Tibial nerve (tissue), 4 donors: ENCODE measurements around the gene SLC29A3. TPM values are rescaled to one million over a fixed set of nuclear protein-coding genes. Genes with fewer than 3 reads are reported as not detected.

Source experiments
- DNase-seq, 2 donors: peaks; one replicate each; pipeline ENCODE4 v3.0.0-alpha.2; 2019; ENCODE audit warnings: low spot score in 2 of 2
- H3K27ac ChIP-seq, 4 donors: fragments of 200-600 bp; sonication (generic) in 3 of 4; one replicate each; pipeline ENCODE4 v1.5.1; 2017 to 2019; ENCODE audit warnings: mild to moderate bottlenecking in 1 of 4
- H3K27me3 ChIP-seq, 2 donors: fragments of 200-600 bp; sonication (generic) in 1 of 2; one replicate each; pipeline versions ENCODE4 v1.5.1 to v1.6.0; 2017 to 2019
- H3K36me3 ChIP-seq, 3 donors: fragments of 200-600 bp; sonication (generic); one replicate each; pipeline ENCODE4 v1.5.1; 2018 to 2019
- H3K4me1 ChIP-seq, 4 donors: fragments of 200-600 bp; sonication (generic) in 3 of 4; one replicate each; pipeline ENCODE4 v1.5.1; 2017 to 2019
- H3K4me3 ChIP-seq, 4 donors: fragments of 200-600 bp; sonication (generic) in 3 of 4; one replicate each; pipeline ENCODE4 v1.5.1; 2017 to 2019; ENCODE audit warnings: mild to moderate bottlenecking in 1 of 4, moderate library complexity in 1 of 4
- H3K9me3 ChIP-seq, 4 donors: fragments of 200-600 bp; sonication (generic) in 3 of 4; one replicate each; pipeline ENCODE4 v1.5.1; 2017 to 2019
- EP300 ChIP-seq, 2 donors: sonication (generic); formaldehyde crosslinking; IDR thresholded peaks; one replicate each; pipeline ENCODE4 v1.6.1; 2017; ENCODE audit warnings: antibody characterized with exemption in 2 of 2, mild to moderate bottlenecking in 1 of 2
- POLR2A ChIP-seq, 2 donors: fragments of 450-650 bp; IDR thresholded peaks; one replicate each; pipeline ENCODE4 v1.6.1; 2017; ENCODE audit warnings: antibody characterized with exemption in 2 of 2, mild to moderate bottlenecking in 2 of 2, moderate library complexity in 2 of 2
- WGBS, 2 donors: methylation state at CpG; one replicate each; pipeline ENCODE4 v1.1.5; 2018; 5-methylcytosine and 5-hydroxymethylcytosine counted together
- total RNA-seq, 4 donors: library from RNA; depleted of rRNA; stranded (reverse); fragments of >200 nt; gene quantifications; one replicate each; pipeline ENCODE4 v1.1.0, GENCODE V29; 2016
- TF ChIP-seq, protein P1 (sequence below), 5 experiments: fragments of 200-600 bp in 3 of 5; fragments of 450-650 bp in 2 of 5; sonication (generic) in 3 of 5; IDR thresholded peaks; one replicate each; pipeline ENCODE4 v1.5.1; 2016 to 2019; ENCODE audit warnings: antibody characterized with exemption in 5 of 5, mild to moderate bottlenecking in 3 of 5, moderate library complexity in 2 of 5

The SLC29A3 gene
- total RNA-seq, result 10 to 100 TPM in 1 of 4 donors, 1 to 10 TPM in 3; 6.5 to 10.1 (median 7.4) TPM

DNA sequence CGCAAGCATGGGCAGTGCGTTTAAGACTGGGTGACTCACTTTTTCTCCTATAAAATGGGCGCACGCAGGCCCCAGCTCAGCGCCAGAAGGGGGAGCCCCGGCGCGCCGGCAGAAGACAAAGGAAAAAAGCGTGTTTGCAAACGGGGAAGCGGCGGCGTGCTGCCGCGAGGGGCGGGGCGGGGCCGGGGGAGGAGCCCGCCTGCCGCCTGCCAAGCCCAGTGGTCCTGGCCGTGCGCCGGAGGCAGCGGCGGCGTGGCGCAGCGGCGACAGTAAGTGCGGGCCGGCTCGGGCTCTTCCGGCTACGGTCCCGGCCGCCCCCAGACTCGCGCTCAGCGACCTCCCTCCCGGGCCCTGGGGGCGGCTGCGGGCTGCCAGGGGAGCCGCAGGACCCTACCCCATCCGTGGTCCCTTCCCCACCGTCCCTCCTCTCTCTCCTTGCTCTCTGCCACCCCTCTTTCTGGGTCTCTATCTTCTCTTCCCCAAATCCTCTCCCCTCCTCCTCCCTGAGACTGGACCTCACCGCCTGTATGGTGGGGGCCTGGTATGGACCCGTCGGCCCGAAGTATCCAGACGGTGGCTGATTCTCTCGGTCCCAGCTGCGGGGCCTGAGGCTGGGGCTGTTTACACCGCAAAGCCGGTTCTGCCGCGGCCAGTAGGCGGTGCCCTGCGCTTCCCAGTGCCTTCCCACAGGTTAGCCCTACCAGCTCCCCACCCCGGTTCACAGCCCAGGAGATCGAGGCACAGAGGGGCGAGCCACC, at the start of gene SLC29A3:
SLC29A3 (plus strand) TSS at position 218 of the 758 bp plus-strand sequence; CDS start at position 269, 51 bp downstream.
- Histone ChIP-seq H3K27me3 (no peaks in the 10 kb centered on the region), H3K4me1 (peaks cover 0 to 29% (median 5%) of the 10 kb centered on the region in 4 donors), H3K27ac (peak within 1 kb of the TSS; percentile 69 to 91 (median 88)), H3K9me3 (no peaks in the 10 kb centered on the region), H3K4me3 (peak within 1 kb of the TSS; percentile 57 to 88 (median 83)), H3K36me3 (peaks cover 0 to 19% (median 0%) of the 10 kb centered on the region in 3 donors)
- peak; percentile 60 for DNase-seq
- 0 to 1% methylated on average over 48 to 58 of the region's 62 CpGs for WGBS, 2 donors
- TF ChIP-seq POLR2A (IDR thresholded peaks at IDR 0.05) (peak in 1 of 2 donors; percentile 66), EP300 (IDR thresholded peaks at IDR 0.05) (peak in 1 of 2 donors; percentile 33)
- TF ChIP-seq, protein P1, sequence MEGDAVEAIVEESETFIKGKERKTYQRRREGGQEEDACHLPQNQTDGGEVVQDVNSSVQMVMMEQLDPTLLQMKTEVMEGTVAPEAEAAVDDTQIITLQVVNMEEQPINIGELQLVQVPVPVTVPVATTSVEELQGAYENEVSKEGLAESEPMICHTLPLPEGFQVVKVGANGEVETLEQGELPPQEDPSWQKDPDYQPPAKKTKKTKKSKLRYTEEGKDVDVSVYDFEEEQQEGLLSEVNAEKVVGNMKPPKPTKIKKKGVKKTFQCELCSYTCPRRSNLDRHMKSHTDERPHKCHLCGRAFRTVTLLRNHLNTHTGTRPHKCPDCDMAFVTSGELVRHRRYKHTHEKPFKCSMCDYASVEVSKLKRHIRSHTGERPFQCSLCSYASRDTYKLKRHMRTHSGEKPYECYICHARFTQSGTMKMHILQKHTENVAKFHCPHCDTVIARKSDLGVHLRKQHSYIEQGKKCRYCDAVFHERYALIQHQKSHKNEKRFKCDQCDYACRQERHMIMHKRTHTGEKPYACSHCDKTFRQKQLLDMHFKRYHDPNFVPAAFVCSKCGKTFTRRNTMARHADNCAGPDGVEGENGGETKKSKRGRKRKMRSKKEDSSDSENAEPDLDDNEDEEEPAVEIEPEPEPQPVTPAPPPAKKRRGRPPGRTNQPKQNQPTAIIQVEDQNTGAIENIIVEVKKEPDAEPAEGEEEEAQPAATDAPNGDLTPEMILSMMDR (IDR thresholded peaks at IDR 0.05), result peak; percentile 49 to 83 (median 63)

DNA sequence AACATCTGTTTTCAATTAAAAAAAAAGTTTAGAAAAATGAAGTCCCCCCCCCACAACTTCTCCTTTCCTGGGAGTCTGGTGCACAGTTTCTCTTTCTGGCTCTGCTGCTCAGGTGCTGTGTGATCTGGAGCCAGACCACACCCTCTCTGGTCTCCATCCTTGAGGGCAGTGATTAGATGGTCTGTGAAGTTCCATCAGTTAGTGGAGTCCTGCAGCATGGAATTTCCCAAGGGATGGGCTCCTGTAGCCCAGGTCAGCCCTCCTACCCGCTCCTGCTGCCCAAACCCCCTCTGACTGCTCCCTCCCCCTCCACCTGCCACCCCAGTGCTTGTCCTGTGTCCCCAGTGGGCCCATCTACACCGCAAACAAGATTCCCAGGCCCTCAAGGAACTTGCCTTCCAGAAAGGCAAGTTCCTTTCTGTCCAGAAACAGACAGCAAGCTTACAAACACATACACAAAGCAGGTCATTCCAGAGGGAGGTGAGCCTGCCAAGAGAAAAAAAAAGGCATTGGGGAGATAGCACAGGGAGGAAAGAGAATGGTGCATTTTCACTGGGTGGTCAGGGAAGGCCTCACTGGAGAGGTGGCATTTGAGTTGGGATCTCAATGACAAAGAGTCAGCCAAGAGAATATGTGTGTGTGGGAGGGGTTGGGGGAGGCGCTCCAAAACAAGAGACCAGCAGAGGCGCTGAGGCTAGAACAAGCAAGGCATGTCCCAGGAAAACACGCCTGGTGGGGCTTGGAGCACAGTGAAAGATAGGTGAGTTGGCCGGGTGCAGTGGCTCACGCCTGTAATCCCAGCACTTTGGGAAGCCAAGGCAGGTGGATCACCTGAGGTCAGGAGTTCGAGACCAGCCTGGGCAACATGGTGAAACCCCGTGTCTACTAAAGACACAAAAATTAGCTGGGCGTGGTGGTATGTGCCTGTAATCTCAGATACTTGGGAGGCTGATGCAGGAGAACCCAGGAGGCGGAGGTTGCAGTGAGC, 49.5 kb upstream of the SLC29A3 start:
- DNase-seq, result no peak
- Histone ChIP-seq H3K4me3 (no peak overlapping the region), H3K9me3 (no peaks in the 10 kb centered on the region), H3K27ac (no peak overlapping the region), H3K4me1 (peaks cover 0 to 8% (median 0%) of the 10 kb centered on the region in 4 donors), H3K36me3 (no peaks in the 10 kb centered on the region), H3K27me3 (no peaks in the 10 kb centered on the region)
- 64 to 66% methylated on average over 11 of the region's 11 CpGs for WGBS, 2 donors
- TF ChIP-seq POLR2A (IDR thresholded peaks at IDR 0.05), result no peak
- no peak for TF ChIP-seq EP300 (IDR thresholded peaks at IDR 0.05)
- TF ChIP-seq, protein P1 (IDR thresholded peaks at IDR 0.05), result no peak

DNA sequence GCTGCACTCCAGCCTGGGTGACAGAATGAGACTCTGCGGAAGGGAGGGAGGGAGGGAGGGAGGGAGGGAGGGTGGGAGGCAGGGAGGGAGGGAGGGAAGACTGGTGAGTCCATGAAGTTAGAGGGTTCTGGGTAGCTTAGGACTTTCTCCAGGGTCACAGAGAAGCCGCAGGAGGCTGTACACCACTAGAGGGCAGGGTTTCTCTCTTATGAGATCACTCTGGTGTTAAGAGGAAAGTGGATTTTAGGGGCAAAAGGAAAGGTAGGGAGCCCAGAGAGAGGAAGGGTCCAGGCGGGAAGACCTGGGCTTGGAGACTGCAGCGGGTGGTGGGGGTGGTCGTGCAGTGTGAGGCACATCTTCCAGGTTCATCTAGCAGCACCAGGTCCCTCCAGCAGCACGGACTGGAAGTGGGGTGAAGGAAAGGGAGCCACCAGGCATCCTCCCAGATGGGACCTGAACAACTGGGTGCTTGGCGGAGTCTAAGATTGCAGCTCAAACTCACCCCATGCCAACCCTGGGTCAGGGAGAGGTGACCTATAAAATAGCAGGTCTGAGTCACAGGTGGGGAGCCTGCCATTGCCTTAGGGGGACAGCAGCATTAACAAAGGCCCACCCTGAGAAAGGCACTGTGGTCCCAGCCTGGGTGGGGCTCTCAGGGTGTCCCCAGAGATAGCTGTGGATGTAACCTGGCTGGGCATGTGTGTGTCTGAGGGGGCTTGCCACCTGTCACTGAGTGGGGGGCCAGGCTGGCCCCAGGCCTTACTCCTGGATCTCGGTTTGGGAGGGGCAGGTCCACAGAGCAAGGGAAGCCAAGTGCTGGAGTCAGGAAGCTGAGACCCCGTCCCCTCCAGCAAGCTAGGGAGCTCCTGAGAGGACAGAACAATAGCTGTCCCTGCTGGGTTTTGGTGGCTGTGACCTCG, 48.5 kb upstream of the SLC29A3 start:
- Histone ChIP-seq H3K36me3 (no peaks in the 10 kb centered on the region), H3K4me3 (no peak overlapping the region), H3K27ac (no peak overlapping the region), H3K9me3 (no peaks in the 10 kb centered on the region), H3K27me3 (no peaks in the 10 kb centered on the region), H3K4me1 (peaks cover 0 to 8% (median 0%) of the 10 kb centered on the region in 4 donors)
- WGBS, 2 donors, result 57 to 62% methylated on average over 10 of the region's 10 CpGs
- DNase-seq, result peak in 1 of 2 donors; percentile 67
- TF ChIP-seq, protein P1 (IDR thresholded peaks at IDR 0.05), result peak in 4 of 5 experiments; percentile 37 to 61 (median 52)
- TF ChIP-seq POLR2A (IDR thresholded peaks at IDR 0.05), result no peak

DNA sequence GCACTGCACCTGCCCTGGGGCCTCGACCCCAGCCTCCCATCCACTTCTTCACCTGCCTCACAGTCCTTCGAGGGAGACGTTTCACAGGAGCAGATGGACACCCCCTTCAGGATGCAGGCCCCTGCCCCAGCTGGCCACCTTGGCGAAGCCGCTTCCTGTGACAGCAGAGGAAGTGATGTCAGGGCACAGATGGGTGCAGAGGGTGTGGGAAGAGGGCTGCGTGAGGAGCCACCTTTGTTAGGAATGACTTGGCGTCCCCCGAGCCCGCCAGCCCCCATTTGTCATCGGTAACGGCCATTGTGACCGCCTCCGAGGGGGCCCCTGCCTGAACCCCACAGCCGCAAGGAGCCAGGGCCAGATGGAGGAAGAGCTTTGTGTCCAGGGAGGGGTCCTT, 47.4 kb upstream of the SLC29A3 start:
- Histone ChIP-seq H3K27me3 (no peaks in the 10 kb centered on the region), H3K9me3 (no peaks in the 10 kb centered on the region), H3K27ac (no peak overlapping the region), H3K4me3 (no peak overlapping the region), H3K36me3 (no peaks in the 10 kb centered on the region), H3K4me1 (peaks cover 0 to 8% (median 0%) of the 10 kb centered on the region in 4 donors)
- WGBS, 2 donors, result 75 to 81% methylated on average over 14 of the region's 14 CpGs
- TF ChIP-seq, protein P1 (IDR thresholded peaks at IDR 0.05), result no peak
- TF ChIP-seq EP300 (IDR thresholded peaks at IDR 0.05) (no peak), POLR2A (IDR thresholded peaks at IDR 0.05) (no peak)
- DNase-seq, result no peak
